LNCAP (cell line): Measurements from ENCODE around the gene RGSL1.

ENCODE experiments used
- CTCF ChIP-seq: fragments of 450-650 bp; IDR thresholded peaks from 2 replicates; pipeline ENCODE4 v1.5.1; 2017; ENCODE audit warnings: mild to moderate bottlenecking

RGSL1 gene

DNA sequence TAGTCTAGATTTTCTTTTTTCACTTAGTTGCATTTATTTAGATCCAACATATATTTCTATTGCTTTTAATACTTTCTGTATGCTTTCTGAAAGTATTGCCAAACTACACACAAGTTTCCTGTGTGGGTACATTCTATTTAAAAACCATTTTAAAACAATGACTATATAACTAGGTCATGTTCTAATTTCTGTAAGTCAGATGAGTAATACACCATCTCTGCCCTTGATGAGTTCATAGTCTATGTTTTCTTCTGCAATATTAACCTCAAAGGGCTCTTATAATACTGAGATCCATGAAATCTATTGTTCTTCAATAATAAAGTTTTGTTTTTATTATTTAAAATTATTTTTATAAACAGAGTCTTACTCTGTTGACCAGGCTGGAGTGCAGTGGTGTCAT, 70.8 kb downstream of the RGSL1 start:
- no peak for TF ChIP-seq CTCF

DNA sequence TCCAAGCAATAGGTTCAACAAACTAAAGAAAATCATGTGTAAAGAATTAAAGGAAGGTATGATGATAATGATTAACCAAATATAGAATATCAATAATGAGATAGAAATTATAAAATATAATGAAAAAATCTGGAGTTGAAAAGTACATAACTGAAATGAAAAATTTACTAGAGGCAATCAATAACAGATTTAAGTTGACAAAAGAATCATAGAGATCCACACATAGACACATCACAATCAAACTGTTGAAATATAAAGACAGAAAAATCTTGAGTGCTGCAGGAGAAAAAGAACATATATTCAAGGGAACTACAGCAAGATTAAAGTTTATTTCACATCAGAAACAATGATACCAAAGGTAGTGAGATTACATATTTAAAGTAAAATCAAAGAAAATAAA, 75.4 kb downstream of the RGSL1 start:
- TF ChIP-seq CTCF = no peak

- no peak for TF ChIP-seq CTCF
Measured at GRCh38 chr1:182527680-182528079, 77.7 kb downstream of the RGSL1 start.

DNA sequence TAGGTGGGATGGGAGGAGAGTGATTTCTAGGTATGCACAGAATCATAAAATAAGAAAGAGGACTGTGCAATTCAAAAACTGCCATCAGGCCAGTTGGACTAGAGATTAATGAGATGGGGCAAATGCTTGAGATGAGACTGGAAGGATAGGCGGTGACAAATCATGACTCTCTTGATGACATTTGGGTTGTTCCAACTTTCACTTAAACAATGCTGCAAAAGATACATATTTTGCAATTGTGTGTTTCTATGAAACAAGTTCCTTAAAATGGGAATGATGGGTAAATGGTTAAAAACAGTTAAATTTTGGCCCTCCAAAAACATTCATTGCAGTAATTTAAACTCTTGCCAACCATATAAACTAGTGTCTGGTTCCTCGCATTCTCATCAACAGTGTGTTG, 84.0 kb downstream of the RGSL1 start:
- TF ChIP-seq CTCF = no peak

- no peak for TF ChIP-seq CTCF
Measured at GRCh38 chr1:182549346-182549745, 99.4 kb downstream of the RGSL1 start.

DNA sequence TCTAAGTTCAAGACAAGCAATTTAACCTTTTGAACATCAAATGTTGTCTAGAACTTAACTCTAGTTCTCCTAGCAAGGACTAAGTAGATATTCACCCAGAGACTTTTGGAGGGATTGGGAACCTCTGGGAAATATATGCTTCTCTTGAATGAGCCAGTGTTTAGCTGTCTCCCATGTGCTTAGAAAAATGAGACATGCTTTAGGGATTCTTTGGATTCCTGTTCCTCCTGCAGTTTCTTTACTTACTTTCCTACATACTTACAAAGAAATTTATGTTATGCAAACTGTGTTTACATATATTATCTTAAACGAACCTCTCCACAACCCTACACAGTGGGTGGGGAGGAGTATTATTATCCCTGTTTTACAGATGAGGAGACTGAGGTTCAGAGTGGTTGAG, 99.9 kb downstream of the RGSL1 start:
- TF ChIP-seq CTCF = no peak

DNA sequence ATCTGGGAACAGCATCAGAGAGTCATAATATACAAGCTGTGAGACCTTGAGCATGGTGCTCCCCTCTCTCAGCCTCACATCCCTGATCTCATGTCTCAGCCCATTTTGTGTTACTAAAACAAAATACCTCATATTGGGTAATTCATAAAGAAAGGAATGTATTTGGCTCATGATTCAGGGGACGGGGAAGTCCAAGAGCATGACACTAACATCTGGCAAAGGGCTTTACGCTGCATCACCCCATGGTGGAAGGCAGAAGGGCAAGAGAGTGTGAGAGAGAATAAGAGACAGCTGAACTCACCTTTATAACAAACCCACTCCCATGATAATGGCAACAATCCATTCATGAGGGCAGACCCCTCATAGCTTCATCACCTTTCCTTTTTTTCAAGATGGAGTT, 102.6 kb downstream of the RGSL1 start:
- TF ChIP-seq CTCF = no peak

- TF ChIP-seq CTCF = no peak
Measured at GRCh38 chr1:182555493-182555892, 105.5 kb downstream of the RGSL1 start.
